H1 (cell line): Measurements from ENCODE around the gene ENPP1. TPM values are rescaled to one million over a fixed set of nuclear protein-coding genes. Genes with fewer than 3 reads are reported as not detected.

Experiments
- BACH1 ChIP-seq: IDR thresholded peaks from 2 replicates; pipeline ENCODE4 v1.6.1; 2012; ENCODE audit warnings: low read length, improper control_type of control experiment
- CBX5 ChIP-seq: fragments of 300-800, 300-1000 bp; sonication (generic); IDR thresholded peaks from 2 replicates; pipeline ENCODE4 v1.7.1; 2016; ENCODE audit warnings: antibody characterized with exemption, low read length, low read depth
- FOSL1 ChIP-seq: IDR thresholded peaks from 2 replicates; pipeline ENCODE4 v1.6.1; 2011; ENCODE audit warnings: mild to moderate bottlenecking, low read depth, low read length, moderate library complexity; ENCODE audit not compliant: insufficient read depth
- JUN ChIP-seq: IDR thresholded peaks from 2 replicates; pipeline ENCODE4 v1.6.1; 2011; ENCODE audit warnings: low read depth, mild to moderate bottlenecking, improper control_type of control experiment, low read length
- KDM4A ChIP-seq: IDR thresholded peaks from one replicate; pipeline ENCODE4 v1.7.1; 2012; ENCODE audit warnings: low read depth, mild to moderate bottlenecking, moderate library complexity, low read length, inconsistent platforms; ENCODE audit not compliant: severe bottlenecking
- PHF8 ChIP-seq: fragments of 200-600 bp; sonication (generic); conservative IDR thresholded peaks from 2 replicates; pipeline ENCODE4 v1.7.1; 2012; ENCODE audit warnings: low read depth, mild to moderate bottlenecking, inconsistent platforms, low read length, moderate library complexity
- SP1 ChIP-seq: IDR thresholded peaks from 2 replicates; pipeline ENCODE4 v1.6.1; 2011; ENCODE audit warnings: low read depth, low read length
- SUZ12 ChIP-seq: fragments of 200-600 bp; sonication (generic); IDR thresholded peaks from 2 replicates; pipeline ENCODE4 v1.6.1; 2012; ENCODE audit warnings: mild to moderate bottlenecking, inconsistent platforms, low read length, moderate library complexity, mixed read lengths
- polyA plus RNA-seq, 7 experiments: library from polyadenylated mRNA; depleted of rRNA in 3 of 7; stranded (reverse) in 5 of 7; unstranded in 2 of 7; fragments of >200 nt in 5 of 7; fragments of 200-250 nt in 2 of 7; gene quantifications; 1 replicate in 5 of 7; 2 replicates in 1 of 7; 4 replicates in 1 of 7; pipeline versions ENCODE4 v1.2.1 to v1.2.3, GENCODE V29; 2011 to 2013; ENCODE audit warnings: missing spikeins in 2 of 7, mixed read lengths in 2 of 7
- total RNA-seq: library from RNA; stranded (reverse); fragmentation: NEBNext Ultra II Directional; extraction: Animal tissue kit (Norgen Biotek cat#: 25700); gene quantifications from 2 replicates; pipeline ENCODE4 v1.2.1, GENCODE V29; 2021
- TF ChIP-seq, protein P1 (sequence below): fragments of 300-600 bp; sonication (generic); IDR thresholded peaks from 2 replicates; pipeline ENCODE4 v1.7.1; 2012; ENCODE audit warnings: low read length, moderate library complexity, mild to moderate bottlenecking, inconsistent platforms; ENCODE audit not compliant: insufficient replicate concordance
- TF ChIP-seq, protein P2 (sequence below), 3 experiments: IDR thresholded peaks; 1 replicate in 2 of 3; 2 replicates in 1 of 3; pipeline versions ENCODE4 v1.5.1 to v1.6.1; 2011; ENCODE audit warnings: low read length in 3 of 3, mild to moderate bottlenecking in 3 of 3, inconsistent platforms in 2 of 3, low read depth in 1 of 3, moderate library complexity in 1 of 3; ENCODE audit not compliant: insufficient read depth in 1 of 3; ENCODE audit errors: control extremely low read depth in 1 of 3

Gene ENPP1
- total and polyA plus RNA-seq, 2 of the 8 experiments (the other 6 are each of a cell fraction or from before 2014, with no cell fraction given): 10.1 to 39.1 TPM

GRCh38 chr6:131780600-131780999, 27.2 kb upstream of the ENPP1 start (continued):
- TF ChIP-seq, protein P1, sequence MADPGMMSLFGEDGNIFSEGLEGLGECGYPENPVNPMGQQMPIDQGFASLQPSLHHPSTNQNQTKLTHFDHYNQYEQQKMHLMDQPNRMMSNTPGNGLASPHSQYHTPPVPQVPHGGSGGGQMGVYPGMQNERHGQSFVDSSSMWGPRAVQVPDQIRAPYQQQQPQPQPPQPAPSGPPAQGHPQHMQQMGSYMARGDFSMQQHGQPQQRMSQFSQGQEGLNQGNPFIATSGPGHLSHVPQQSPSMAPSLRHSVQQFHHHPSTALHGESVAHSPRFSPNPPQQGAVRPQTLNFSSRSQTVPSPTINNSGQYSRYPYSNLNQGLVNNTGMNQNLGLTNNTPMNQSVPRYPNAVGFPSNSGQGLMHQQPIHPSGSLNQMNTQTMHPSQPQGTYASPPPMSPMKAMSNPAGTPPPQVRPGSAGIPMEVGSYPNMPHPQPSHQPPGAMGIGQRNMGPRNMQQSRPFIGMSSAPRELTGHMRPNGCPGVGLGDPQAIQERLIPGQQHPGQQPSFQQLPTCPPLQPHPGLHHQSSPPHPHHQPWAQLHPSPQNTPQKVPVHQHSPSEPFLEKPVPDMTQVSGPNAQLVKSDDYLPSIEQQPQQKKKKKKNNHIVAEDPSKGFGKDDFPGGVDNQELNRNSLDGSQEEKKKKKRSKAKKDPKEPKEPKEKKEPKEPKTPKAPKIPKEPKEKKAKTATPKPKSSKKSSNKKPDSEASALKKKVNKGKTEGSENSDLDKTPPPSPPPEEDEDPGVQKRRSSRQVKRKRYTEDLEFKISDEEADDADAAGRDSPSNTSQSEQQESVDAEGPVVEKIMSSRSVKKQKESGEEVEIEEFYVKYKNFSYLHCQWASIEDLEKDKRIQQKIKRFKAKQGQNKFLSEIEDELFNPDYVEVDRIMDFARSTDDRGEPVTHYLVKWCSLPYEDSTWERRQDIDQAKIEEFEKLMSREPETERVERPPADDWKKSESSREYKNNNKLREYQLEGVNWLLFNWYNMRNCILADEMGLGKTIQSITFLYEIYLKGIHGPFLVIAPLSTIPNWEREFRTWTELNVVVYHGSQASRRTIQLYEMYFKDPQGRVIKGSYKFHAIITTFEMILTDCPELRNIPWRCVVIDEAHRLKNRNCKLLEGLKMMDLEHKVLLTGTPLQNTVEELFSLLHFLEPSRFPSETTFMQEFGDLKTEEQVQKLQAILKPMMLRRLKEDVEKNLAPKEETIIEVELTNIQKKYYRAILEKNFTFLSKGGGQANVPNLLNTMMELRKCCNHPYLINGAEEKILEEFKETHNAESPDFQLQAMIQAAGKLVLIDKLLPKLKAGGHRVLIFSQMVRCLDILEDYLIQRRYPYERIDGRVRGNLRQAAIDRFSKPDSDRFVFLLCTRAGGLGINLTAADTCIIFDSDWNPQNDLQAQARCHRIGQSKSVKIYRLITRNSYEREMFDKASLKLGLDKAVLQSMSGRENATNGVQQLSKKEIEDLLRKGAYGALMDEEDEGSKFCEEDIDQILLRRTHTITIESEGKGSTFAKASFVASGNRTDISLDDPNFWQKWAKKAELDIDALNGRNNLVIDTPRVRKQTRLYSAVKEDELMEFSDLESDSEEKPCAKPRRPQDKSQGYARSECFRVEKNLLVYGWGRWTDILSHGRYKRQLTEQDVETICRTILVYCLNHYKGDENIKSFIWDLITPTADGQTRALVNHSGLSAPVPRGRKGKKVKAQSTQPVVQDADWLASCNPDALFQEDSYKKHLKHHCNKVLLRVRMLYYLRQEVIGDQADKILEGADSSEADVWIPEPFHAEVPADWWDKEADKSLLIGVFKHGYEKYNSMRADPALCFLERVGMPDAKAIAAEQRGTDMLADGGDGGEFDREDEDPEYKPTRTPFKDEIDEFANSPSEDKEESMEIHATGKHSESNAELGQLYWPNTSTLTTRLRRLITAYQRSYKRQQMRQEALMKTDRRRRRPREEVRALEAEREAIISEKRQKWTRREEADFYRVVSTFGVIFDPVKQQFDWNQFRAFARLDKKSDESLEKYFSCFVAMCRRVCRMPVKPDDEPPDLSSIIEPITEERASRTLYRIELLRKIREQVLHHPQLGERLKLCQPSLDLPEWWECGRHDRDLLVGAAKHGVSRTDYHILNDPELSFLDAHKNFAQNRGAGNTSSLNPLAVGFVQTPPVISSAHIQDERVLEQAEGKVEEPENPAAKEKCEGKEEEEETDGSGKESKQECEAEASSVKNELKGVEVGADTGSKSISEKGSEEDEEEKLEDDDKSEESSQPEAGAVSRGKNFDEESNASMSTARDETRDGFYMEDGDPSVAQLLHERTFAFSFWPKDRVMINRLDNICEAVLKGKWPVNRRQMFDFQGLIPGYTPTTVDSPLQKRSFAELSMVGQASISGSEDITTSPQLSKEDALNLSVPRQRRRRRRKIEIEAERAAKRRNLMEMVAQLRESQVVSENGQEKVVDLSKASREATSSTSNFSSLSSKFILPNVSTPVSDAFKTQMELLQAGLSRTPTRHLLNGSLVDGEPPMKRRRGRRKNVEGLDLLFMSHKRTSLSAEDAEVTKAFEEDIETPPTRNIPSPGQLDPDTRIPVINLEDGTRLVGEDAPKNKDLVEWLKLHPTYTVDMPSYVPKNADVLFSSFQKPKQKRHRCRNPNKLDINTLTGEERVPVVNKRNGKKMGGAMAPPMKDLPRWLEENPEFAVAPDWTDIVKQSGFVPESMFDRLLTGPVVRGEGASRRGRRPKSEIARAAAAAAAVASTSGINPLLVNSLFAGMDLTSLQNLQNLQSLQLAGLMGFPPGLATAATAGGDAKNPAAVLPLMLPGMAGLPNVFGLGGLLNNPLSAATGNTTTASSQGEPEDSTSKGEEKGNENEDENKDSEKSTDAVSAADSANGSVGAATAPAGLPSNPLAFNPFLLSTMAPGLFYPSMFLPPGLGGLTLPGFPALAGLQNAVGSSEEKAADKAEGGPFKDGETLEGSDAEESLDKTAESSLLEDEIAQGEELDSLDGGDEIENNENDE: no peak
- TF ChIP-seq JUN (no peak), SUZ12 (no peak), FOSL1 (no peak), BACH1 (no peak), PHF8 (no peak), KDM4A (no peak), SP1 (no peak), CBX5 (no peak)
- TF ChIP-seq, protein P2, sequence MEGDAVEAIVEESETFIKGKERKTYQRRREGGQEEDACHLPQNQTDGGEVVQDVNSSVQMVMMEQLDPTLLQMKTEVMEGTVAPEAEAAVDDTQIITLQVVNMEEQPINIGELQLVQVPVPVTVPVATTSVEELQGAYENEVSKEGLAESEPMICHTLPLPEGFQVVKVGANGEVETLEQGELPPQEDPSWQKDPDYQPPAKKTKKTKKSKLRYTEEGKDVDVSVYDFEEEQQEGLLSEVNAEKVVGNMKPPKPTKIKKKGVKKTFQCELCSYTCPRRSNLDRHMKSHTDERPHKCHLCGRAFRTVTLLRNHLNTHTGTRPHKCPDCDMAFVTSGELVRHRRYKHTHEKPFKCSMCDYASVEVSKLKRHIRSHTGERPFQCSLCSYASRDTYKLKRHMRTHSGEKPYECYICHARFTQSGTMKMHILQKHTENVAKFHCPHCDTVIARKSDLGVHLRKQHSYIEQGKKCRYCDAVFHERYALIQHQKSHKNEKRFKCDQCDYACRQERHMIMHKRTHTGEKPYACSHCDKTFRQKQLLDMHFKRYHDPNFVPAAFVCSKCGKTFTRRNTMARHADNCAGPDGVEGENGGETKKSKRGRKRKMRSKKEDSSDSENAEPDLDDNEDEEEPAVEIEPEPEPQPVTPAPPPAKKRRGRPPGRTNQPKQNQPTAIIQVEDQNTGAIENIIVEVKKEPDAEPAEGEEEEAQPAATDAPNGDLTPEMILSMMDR (IDR thresholded peaks at IDR 0.05; ENCODE audit: control extremely low read depth in 1 of 3, insufficient read depth in 1 of 3, low read depth in 1 of 3, low read length in 3 of 3): no peak
